Gastrocnemius medialis (tissue), 4 donors: ENCODE measurements around the gene MSL2. TPM values are rescaled to one million over a fixed set of nuclear protein-coding genes. Genes with fewer than 3 reads are reported as not detected.

Source experiments
- ATAC-seq, 2 donors: fragments of 150-250 bp; one replicate each; pipeline ENCODE4 v1.9.1; 2016
- DNase-seq, 2 donors: peaks; one replicate each; pipeline ENCODE4 v3.0.0-alpha.2; 2019
- H3K27ac ChIP-seq, 4 donors: fragments of 200-600 bp; sonication (generic); 1 replicate in 1 of 4; 2 replicates in 3 of 4; pipeline ENCODE4 v1.5.1; 2016 to 2018; ENCODE audit warnings: mild to moderate bottlenecking in 2 of 4, moderate library complexity in 1 of 4
- H3K27me3 ChIP-seq, 3 donors: fragments of 200-600 bp; sonication (generic) in 2 of 3; 1 replicate in 1 of 3; 2 replicates in 2 of 3; pipeline versions ENCODE4 v1.5.1 to v1.6.0; 2016 to 2019; ENCODE audit warnings: mild to moderate bottlenecking in 1 of 3, moderate library complexity in 1 of 3
- H3K36me3 ChIP-seq, 2 donors: fragments of 200-600 bp; sonication (generic) in 1 of 2; one replicate each; pipeline ENCODE4 v1.5.1; 2017 to 2018
- H3K4me1 ChIP-seq, 2 donors: fragments of 200-600 bp; sonication (generic) in 1 of 2; one replicate each; pipeline ENCODE4 v1.5.1; 2016 to 2017; ENCODE audit warnings: mild to moderate bottlenecking in 2 of 2
- H3K4me3 ChIP-seq, 4 donors: fragments of 200-600 bp; sonication (generic) in 3 of 4; 1 replicate in 1 of 4; 2 replicates in 3 of 4; pipeline ENCODE4 v1.5.1; 2016 to 2019; ENCODE audit warnings: mild to moderate bottlenecking in 2 of 4
- H3K9me3 ChIP-seq, 3 donors: fragments of 200-600 bp; sonication (generic) in 2 of 3; 1 replicate in 1 of 3; 2 replicates in 2 of 3; pipeline ENCODE4 v1.5.1; 2016 to 2019
- CTCF ChIP-seq, 5 experiments: fragments of 450-650 bp in 3 of 5; fragments of 200-600 bp in 2 of 5; sonication (generic) in 2 of 5; IDR thresholded peaks in 4 of 5; conservative IDR thresholded peaks in 1 of 5; 1 replicate in 4 of 5; 2 replicates in 1 of 5; pipeline ENCODE4 v1.5.1; 2016 to 2019; ENCODE audit warnings: antibody characterized with exemption in 5 of 5, mild to moderate bottlenecking in 3 of 5, moderate library complexity in 3 of 5
- POLR2A ChIP-seq, 2 donors: fragments of 450-650 bp; IDR thresholded peaks; one replicate each; pipeline ENCODE4 v1.6.1; 2017; ENCODE audit warnings: antibody characterized with exemption in 2 of 2, mild to moderate bottlenecking in 2 of 2, moderate library complexity in 2 of 2
- in situ Hi-C, 4 donors: fragments of 200-750 bp; cut with MboI; loops; one replicate each; pipeline versions ENCODE4 v1.15.0 to v1.8.0; 2017; ENCODE audit warnings: low sequenced_read_pairs in 4 of 4
- intact Hi-C: fragments of 100-400 bp; cut with DNase I; formaldehyde crosslinking; loops from one replicate; pipeline ENCODE4 v1.15.1; 2023; ENCODE audit warnings: low total_unique reads
- total RNA-seq, 4 donors: library from RNA; depleted of rRNA; stranded (reverse); fragments of >200 nt; gene quantifications; one replicate each; pipeline versions ENCODE4 v1.1.0 to v1.2.3, GENCODE V29; 2016

MSL2 gene
- total RNA-seq, 4 donors from 2014 or later: 18.2 to 34.7 (median 23.6) TPM

GRCh38 chr3:136189859-136190617, 6.1 kb downstream of the MSL2 start:
- H3K36me3 ChIP-seq: no peaks in the 10 kb centered on the region
- H3K4me3 ChIP-seq: no peak overlapping the region
- DNase-seq (no peak), ATAC-seq (no peak)
- H3K9me3 ChIP-seq: no peaks in the 10 kb centered on the region
- H3K27ac ChIP-seq: peak overlapping the region in 1 of 4 donors; percentile 100
- TF ChIP-seq POLR2A (IDR thresholded peaks at IDR 0.05): no peak
- TF ChIP-seq CTCF (IDR thresholded peaks at IDR 0.05 in 4 of 5, conservative IDR thresholded peaks at IDR 0.05 in 1 of 5): no peak
- H3K4me1 ChIP-seq: peaks cover 66 to 84% of the 10 kb centered on the region in 2 donors
- in situ Hi-C loops (loop anchor here in 1 of 4 donors (10.0 kb wide), 1 partner anchor 55 kb away; no protein-coding TSS in a partner anchor), intact Hi-C loops (no loop called here)
- no peaks in the 10 kb centered on the region for H3K27me3 ChIP-seq

GRCh38 chr3:136189043-136189442, 7.1 kb downstream of the MSL2 start:
- DNase-seq: no peak
- intact Hi-C loops: no loop called here
- Histone ChIP-seq H3K27ac (no peak overlapping the region), H3K27me3 (no peaks in the 10 kb centered on the region), H3K9me3 (no peaks in the 10 kb centered on the region), H3K36me3 (no peaks in the 10 kb centered on the region), H3K4me3 (no peak overlapping the region), H3K4me1 (peaks cover 66 to 84% of the 10 kb centered on the region in 2 donors)
- no peak for ATAC-seq
- TF ChIP-seq CTCF (IDR thresholded peaks at IDR 0.05 in 4 of 5, conservative IDR thresholded peaks at IDR 0.05 in 1 of 5) (no peak), POLR2A (IDR thresholded peaks at IDR 0.05) (no peak)
- in situ Hi-C loops: no loop called here

GRCh38 chr3:136187868-136188267, 8.3 kb downstream of the MSL2 start:
- Histone ChIP-seq H3K27me3 (no peaks in the 10 kb centered on the region), H3K36me3 (no peaks in the 10 kb centered on the region), H3K4me3 (no peak overlapping the region), H3K27ac (peak overlapping the region in 2 of 4 donors; percentile 41 to 43), H3K9me3 (no peaks in the 10 kb centered on the region), H3K4me1 (peaks cover 63 to 73% of the 10 kb centered on the region in 2 donors)
- intact Hi-C loops: no loop called here
- ATAC-seq (no peak), DNase-seq (no peak)
- in situ Hi-C loops: no loop called here
- TF ChIP-seq POLR2A (IDR thresholded peaks at IDR 0.05) (no peak), CTCF (IDR thresholded peaks at IDR 0.05 in 4 of 5, conservative IDR thresholded peaks at IDR 0.05 in 1 of 5) (no peak)

- in situ Hi-C loops: no loop called here
- ATAC-seq (no peak), DNase-seq (no peak)
- no peaks in the 10 kb centered on the region for H3K9me3 ChIP-seq
- H3K27me3 ChIP-seq: no peaks in the 10 kb centered on the region
- no peak overlapping the region for H3K4me3 ChIP-seq
- no peaks in the 10 kb centered on the region for H3K36me3 ChIP-seq
- TF ChIP-seq POLR2A (IDR thresholded peaks at IDR 0.05) (no peak), CTCF (IDR thresholded peaks at IDR 0.05 in 4 of 5, conservative IDR thresholded peaks at IDR 0.05 in 1 of 5) (no peak)
- intact Hi-C loops: no loop called here
- H3K27ac ChIP-seq: peak overlapping the region in 3 of 4 donors; percentile 32 to 43 (median 41)
- H3K4me1 ChIP-seq: peaks cover 62 to 71% of the 10 kb centered on the region in 2 donors
Measured at GRCh38 chr3:136186846-136187245, 9.3 kb downstream of the MSL2 start.
